ENCODE data around the gene MYBPHL.

MYBPHL gene

GRCh38 chr1:109306832-109307273 is at the start of gene MYBPHL:
Gene MYBPHL, minus strand, starts transcription at chr1:109307011. Its CDS starts 20 bp downstream, at chr1:109306991.
- DNase-seq (ENCODE audit: low read depth): no peak

GRCh38 chr1:109356505-109356904 is 49.7 kb upstream of the MYBPHL start:
- no peak for DNase-seq (ENCODE audit: low read depth)

GRCh38 chr1:109354929-109355328 is 48.1 kb upstream of the MYBPHL start:
- no peak for DNase-seq (ENCODE audit: low read depth)

GRCh38 chr1:109351457-109351856 is 44.6 kb upstream of the MYBPHL start:
- DNase-seq (ENCODE audit: low read depth): no peak

GRCh38 chr1:109350655-109351054 is 43.8 kb upstream of the MYBPHL start:
- DNase-seq (ENCODE audit: low read depth): no peak

- DNase-seq (ENCODE audit: low read depth): no peak
These were observed 43.4 kb upstream of the MYBPHL start for GRCh38 chr1:109350182-109350581.

- DNase-seq (ENCODE audit: low read depth): no peak
These were observed 40.7 kb upstream of the MYBPHL start for GRCh38 chr1:109347511-109347910.

- DNase-seq (ENCODE audit: low read depth): no peak
These were observed 35.4 kb upstream of the MYBPHL start for GRCh38 chr1:109341944-109342930.

- no peak for DNase-seq (ENCODE audit: low read depth)
These were observed 31.8 kb upstream of the MYBPHL start for GRCh38 chr1:109338608-109339007.

GRCh38 chr1:109338091-109338490 is 31.3 kb upstream of the MYBPHL start:
- no peak for DNase-seq (ENCODE audit: low read depth)

- no peak for DNase-seq (ENCODE audit: low read depth)
These were observed 28.3 kb upstream of the MYBPHL start for GRCh38 chr1:109335091-109335490.

GRCh38 chr1:109331113-109331512 is 24.3 kb upstream of the MYBPHL start:
- no peak for DNase-seq (ENCODE audit: low read depth)

GRCh38 chr1:109327285-109327684 is 20.5 kb upstream of the MYBPHL start:
- no peak for DNase-seq (ENCODE audit: low read depth)

- DNase-seq (ENCODE audit: low read depth): no peak
These were observed 16.2 kb upstream of the MYBPHL start for GRCh38 chr1:109322974-109323373.

- no peak for DNase-seq (ENCODE audit: low read depth)
These were observed 12.3 kb upstream of the MYBPHL start for GRCh38 chr1:109319114-109319513.

- DNase-seq (ENCODE audit: low read depth): no peak
These were observed 9.7 kb upstream of the MYBPHL start for GRCh38 chr1:109316506-109316905.

- no peak for DNase-seq (ENCODE audit: low read depth)
These were observed 8.5 kb upstream of the MYBPHL start for GRCh38 chr1:109315288-109315687.

- DNase-seq (ENCODE audit: low read depth): no peak
These were observed 8.0 kb upstream of the MYBPHL start for GRCh38 chr1:109314795-109315194.

GRCh38 chr1:109312978-109313775 is 6.4 kb upstream of the MYBPHL start:
- DNase-seq (ENCODE audit: low read depth): no peak

GRCh38 chr1:109312246-109312645 is 5.4 kb upstream of the MYBPHL start:
- no peak for DNase-seq (ENCODE audit: low read depth)

GRCh38 chr1:109309347-109309746 is 2.5 kb upstream of the MYBPHL start:
- DNase-seq (ENCODE audit: low read depth): no peak

- DNase-seq (ENCODE audit: low read depth): no peak
These were observed 637 bp upstream of the MYBPHL start for GRCh38 chr1:109307274-109308021.
